PC-9 (cell line): ENCODE measurements around the gene PPARA. TPM values are rescaled to one million over a fixed set of nuclear protein-coding genes. Genes with fewer than 3 reads are reported as not detected.

Experiments
- BruUV-seq: library from RNA; stranded (reverse); fragments of 400-500 nt; replicated peaks from 2 replicates; lab custom pipeline; 2021; lab: Mats Ljungman, UMichigan
- CTCF ChIA-PET: fragments of 300-600 bp; sonication (Branson Sonifier 250); formaldehyde crosslinking; loops from one replicate; lab custom pipeline; 2022; ENCODE audit warnings: antibody characterized with exemption; lab: Charles Lee
- POLR2A ChIA-PET: fragments of 300-600 bp; sonication (Branson Sonifier 250); formaldehyde crosslinking; loops from one replicate; lab custom pipeline; 2022; ENCODE audit warnings: antibody characterized with exemption; ENCODE audit not compliant: unreplicated experiment; lab: Charles Lee
- DNase-seq, 2 experiments: peaks; one replicate each; pipeline versions ENCODE4 v3.0.0 to v3.0.0-alpha.2; 2015 to 2022; ENCODE audit warnings: mixed read lengths in 1 of 2
- H2AFZ ChIP-seq: fragments of 200-600 bp; sonication (generic); 2 replicates; pipeline ENCODE4 v1.8.1; 2017; ENCODE audit warnings: antibody characterized with exemption
- H3F3A ChIP-seq: fragments of 200-600 bp; sonication (generic); 2 replicates; pipeline ENCODE4 v1.8.1; 2017; ENCODE audit warnings: antibody characterized with exemption, mild to moderate bottlenecking, low read depth; ENCODE audit not compliant: insufficient read depth
- H3K27ac ChIP-seq: fragments of 200-600 bp; sonication (generic); 2 replicates; pipeline ENCODE4 v1.6.1; 2016; ENCODE audit warnings: mixed run types
- H3K27me3 ChIP-seq: fragments of 200-600 bp; sonication (generic); 2 replicates; pipeline ENCODE4 v1.6.1; 2016; ENCODE audit warnings: low read depth, mixed run types; ENCODE audit not compliant: insufficient read depth
- H3K36me3 ChIP-seq: fragments of 200-600 bp; sonication (generic); 2 replicates; pipeline ENCODE4 v1.6.1; 2016; ENCODE audit warnings: low read depth, mixed run types
- H3K4me1 ChIP-seq: fragments of 200-600 bp; sonication (generic); replicated peaks from 2 replicates; pipeline ENCODE4 v1.6.1; 2016; ENCODE audit warnings: mixed run types; ENCODE audit not compliant: insufficient read depth
- H3K4me2 ChIP-seq: fragments of 200-600 bp; sonication (generic); 2 replicates; pipeline ENCODE4 v1.6.1; 2017; ENCODE audit warnings: mixed run types
- H3K4me3 ChIP-seq: fragments of 200-600 bp; sonication (generic); 2 replicates; pipeline ENCODE4 v1.6.1; 2016; ENCODE audit warnings: mixed run types
- H3K79me2 ChIP-seq: fragments of 200-600 bp; sonication (generic); 2 replicates; pipeline ENCODE4 v1.6.1; 2017; ENCODE audit warnings: low read depth, mixed run types
- H3K9me2 ChIP-seq: fragments of 200-600 bp; sonication (generic); 2 replicates; pipeline ENCODE4 v1.8.1; 2017; ENCODE audit warnings: mild to moderate bottlenecking; ENCODE audit not compliant: insufficient read depth
- H3K9me3 ChIP-seq: fragments of 200-600 bp; sonication (generic); 2 replicates; pipeline ENCODE4 v1.8.1; 2016; ENCODE audit warnings: low read depth; ENCODE audit not compliant: insufficient read depth
- H4K20me1 ChIP-seq: fragments of 200-600 bp; sonication (generic); 2 replicates; pipeline ENCODE4 v1.8.1; 2017; ENCODE audit not compliant: insufficient read depth
- CTCF ChIP-seq: fragments of 200-600 bp; sonication (generic); conservative IDR thresholded peaks from 2 replicates; pipeline ENCODE4 v1.6.1; 2017; ENCODE audit warnings: mixed run types, antibody characterized with exemption, mild to moderate bottlenecking, moderate library complexity
- EZH2 ChIP-seq: fragments of 200-600 bp; sonication (generic); IDR thresholded peaks from 2 replicates; pipeline ENCODE4 v1.8.0; 2017; ENCODE audit warnings: antibody characterized with exemption, low read depth
- intact Hi-C: fragments of 100-400 bp; cut with micrococcal nuclease; formaldehyde crosslinking; loops from one replicate; pipeline ENCODE4 v1.10.0; 2022; ENCODE audit not compliant: unreplicated experiment
- total RNA-seq: library from RNA; stranded (reverse); gene quantifications from 2 replicates; pipeline ENCODE4 v1.2.3, GENCODE V29; 2021

PPARA gene
- total RNA-seq, 1 experiment from 2014 or later = 43.9 TPM

GRCh38 chr22:46109474-46110003 lies 40.8 kb upstream of the PPARA start:
- intact Hi-C loops = loop anchor here (5.0 to 10.0 kb wide), 3 partner anchors 37 to 535 kb away; no protein-coding TSS in a partner anchor
- no peaks in the 10 kb centered on the region for H3K9me2 ChIP-seq
- no peak for TF ChIP-seq EZH2
- TF ChIP-seq CTCF = no peak
- H4K20me1 ChIP-seq = peaks cover 6% of the 10 kb centered on the region
- BruUV-seq = no TSS peak
- no peak overlapping the region for H3K27ac ChIP-seq
- H3K4me2 ChIP-seq = no peak overlapping the region
- CTCF ChIA-PET = no interaction called here
- no peak overlapping the region for H2AFZ ChIP-seq
- H3K9me3 ChIP-seq = no peaks in the 10 kb centered on the region
- peaks cover 44% of the 10 kb centered on the region for H3F3A ChIP-seq
- peaks cover 5% of the 10 kb centered on the region; the same call in 1 of the 2 replicates for H3K4me1 ChIP-seq
- H3K4me3 ChIP-seq = no peak overlapping the region
- POLR2A ChIA-PET = interaction anchor here (0.7 to 0.8 kb wide), 2 partner anchors 38 to 103 kb away, joined by 3 to 5 read pairs; no protein-coding TSS in a partner anchor
- H3K36me3 ChIP-seq = peaks cover 7% of the 10 kb centered on the region
- H3K79me2 ChIP-seq = no peaks in the 10 kb centered on the region
- H3K27me3 ChIP-seq = no peaks in the 10 kb centered on the region
- no peak for DNase-seq

GRCh38 chr22:46110215-46110614 lies 40.1 kb upstream of the PPARA start:
- H3K4me1 ChIP-seq = peaks cover 5% of the 10 kb centered on the region; the same call in 1 of the 2 replicates
- peaks cover 7% of the 10 kb centered on the region for H3K36me3 ChIP-seq
- intact Hi-C loops = loop anchor here (10.0 kb wide), 2 partner anchors 465 to 535 kb away; no protein-coding TSS in a partner anchor
- BruUV-seq = no TSS peak
- no peak overlapping the region for H3K27ac ChIP-seq
- CTCF ChIA-PET = interaction anchor here (0.7 kb wide), 1 partner anchor 105 kb away, joined by 3 read pairs; no protein-coding TSS in a partner anchor
- peaks cover 50% of the 10 kb centered on the region for H3F3A ChIP-seq
- POLR2A ChIA-PET = interaction anchor here (0.6 to 0.8 kb wide), 2 partner anchors 26 to 39 kb away, joined by 4 to 5 read pairs; no protein-coding TSS in a partner anchor
- H3K4me3 ChIP-seq = no peak overlapping the region
- H3K4me2 ChIP-seq = no peak overlapping the region
- H2AFZ ChIP-seq = no peak overlapping the region
- H3K9me2 ChIP-seq = no peaks in the 10 kb centered on the region
- no peaks in the 10 kb centered on the region for H3K27me3 ChIP-seq
- H4K20me1 ChIP-seq = peaks cover 6% of the 10 kb centered on the region
- no peaks in the 10 kb centered on the region for H3K79me2 ChIP-seq
- H3K9me3 ChIP-seq = no peaks in the 10 kb centered on the region
- TF ChIP-seq CTCF (no peak), EZH2 (no peak)
- peak in 1 of 2 experiments; percentile 53 for DNase-seq

- Histone ChIP-seq H3K27me3 (no peaks in the 10 kb centered on the region), H3K9me3 (no peaks in the 10 kb centered on the region), H3K4me3 (no peak overlapping the region), H3K9me2 (no peaks in the 10 kb centered on the region), H3K27ac (no peak overlapping the region), H3K4me1 (peaks cover 5% of the 10 kb centered on the region; the same call in 1 of the 2 replicates), H3F3A (peaks cover 61% of the 10 kb centered on the region), H3K36me3 (peaks cover 7% of the 10 kb centered on the region), H4K20me1 (peaks cover 6% of the 10 kb centered on the region), H3K79me2 (no peaks in the 10 kb centered on the region), H3K4me2 (no peak overlapping the region), H2AFZ (no peak overlapping the region)
- intact Hi-C loops = loop anchor here (10.0 kb wide), 2 partner anchors 467 to 537 kb away; no protein-coding TSS in a partner anchor
- BruUV-seq = no TSS peak
- ChIA-PET CTCF (interaction anchor here (0.6 kb wide), 1 partner anchor 23 kb away, joined by 3 read pairs; no protein-coding TSS in a partner anchor), POLR2A (no interaction called here)
- TF ChIP-seq EZH2 (no peak), CTCF (no peak)
- DNase-seq = no peak
Measured at GRCh38 chr22:46111645-46112306, 38.5 kb upstream of the PPARA start.
